GM21786 (cell line): Measurements from ENCODE around the gene AP5M1.
A peak's percentile ranks its signal among the peaks of the same experiment; 100 is the strongest.
"Not testable (repeated sequence)": the region's sequence is repeated elsewhere in the genome, so short reads cannot be mapped to it uniquely, and the experiment has no call there.

Source experiments
- ATAC-seq: cut with Tn5 transposase; IDR thresholded peaks from one replicate; pipeline ENCODE4 v1.9.1; 2021; ENCODE audit not compliant: unreplicated experiment

AP5M1 gene

GRCh38 chr14:57290751-57291150 lies 22.0 kb downstream of the AP5M1 start:
- ATAC-seq: no peak

- no peak for ATAC-seq
Observed at GRCh38 chr14:57291692-57292647, 23.2 kb downstream of the AP5M1 start.

DNA sequence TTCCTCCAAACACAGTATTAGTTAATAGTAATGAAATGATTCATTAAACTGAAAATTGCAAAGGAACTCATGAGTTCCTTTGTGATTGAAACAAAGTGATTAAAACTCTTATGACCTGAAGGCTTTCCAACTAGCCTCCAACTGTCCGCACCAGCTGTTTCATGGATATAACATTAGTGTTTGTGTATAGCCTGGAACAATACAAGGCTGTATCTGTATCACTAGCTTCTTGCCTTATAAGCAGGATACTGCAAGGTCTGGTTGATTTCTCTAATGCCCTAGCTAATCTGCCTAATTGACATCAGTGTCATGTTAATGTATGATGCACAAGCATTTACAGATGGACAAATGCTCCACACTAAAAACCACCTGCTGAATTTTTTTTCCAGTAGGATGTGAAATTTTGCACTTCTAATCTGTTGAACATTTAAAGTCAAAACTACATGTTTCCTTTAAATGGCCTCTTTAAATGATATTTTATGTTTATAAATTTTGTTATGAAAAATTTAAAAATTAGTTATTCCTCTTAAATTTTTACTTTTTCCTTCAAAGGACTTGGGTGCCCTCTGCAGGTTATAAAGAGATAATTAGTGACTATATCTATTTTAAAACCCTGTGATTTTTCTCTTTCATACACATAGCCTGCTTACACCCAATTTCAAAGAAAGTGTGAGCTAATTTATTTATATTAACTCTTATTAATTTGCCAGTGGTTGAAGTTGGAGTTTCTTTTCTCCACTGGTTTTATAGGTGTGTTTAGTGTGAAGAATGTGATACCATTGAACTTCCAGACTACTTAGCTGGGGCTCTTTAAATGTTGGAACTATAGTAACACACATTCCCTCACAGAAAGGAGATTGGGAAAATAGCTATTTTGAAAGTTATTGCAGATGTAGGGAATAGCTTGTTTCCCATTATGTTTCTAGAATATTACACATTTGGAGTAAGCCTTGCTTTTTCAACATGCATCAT lies 25.4 kb downstream of the AP5M1 start:
- ATAC-seq: no peak

DNA sequence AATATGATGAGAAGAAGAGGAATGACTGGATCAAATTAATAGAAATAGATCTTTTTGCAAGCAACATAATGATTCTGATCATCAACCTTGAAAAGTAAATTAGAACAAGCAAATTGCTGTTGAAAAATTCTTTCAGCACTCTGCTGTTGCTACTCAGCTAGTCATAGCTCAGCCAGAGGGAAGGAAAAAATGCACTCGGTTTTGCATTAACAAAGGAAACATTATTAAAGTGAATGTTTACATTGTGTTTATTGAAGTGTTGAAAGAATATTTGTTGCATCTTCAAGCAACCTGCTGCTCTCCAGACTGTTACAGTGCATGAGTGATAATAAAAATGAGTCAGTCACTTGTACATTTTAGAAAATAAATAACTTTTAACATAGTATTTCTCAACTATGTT lies 26.5 kb downstream of the AP5M1 start:
- ATAC-seq: no peak

DNA sequence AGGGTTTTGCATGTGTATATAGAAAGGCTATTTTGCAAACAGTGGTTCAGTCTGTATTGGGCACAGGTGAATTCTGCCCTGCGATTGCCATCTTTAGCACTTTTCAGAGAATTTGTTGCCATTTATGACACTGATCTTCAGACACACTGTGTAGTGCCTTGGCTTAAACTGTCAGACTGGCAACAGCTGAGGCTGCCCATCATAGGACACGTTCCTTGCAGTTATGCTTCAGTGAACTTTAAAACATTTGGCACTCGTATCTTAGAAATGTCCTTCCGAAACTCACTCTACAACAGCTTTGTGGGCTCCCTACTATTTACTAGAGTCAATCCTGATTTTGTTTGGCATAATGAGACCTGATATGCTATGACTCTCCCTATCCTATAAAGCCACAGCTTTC lies 29.1 kb downstream of the AP5M1 start:
- no peak for ATAC-seq

DNA sequence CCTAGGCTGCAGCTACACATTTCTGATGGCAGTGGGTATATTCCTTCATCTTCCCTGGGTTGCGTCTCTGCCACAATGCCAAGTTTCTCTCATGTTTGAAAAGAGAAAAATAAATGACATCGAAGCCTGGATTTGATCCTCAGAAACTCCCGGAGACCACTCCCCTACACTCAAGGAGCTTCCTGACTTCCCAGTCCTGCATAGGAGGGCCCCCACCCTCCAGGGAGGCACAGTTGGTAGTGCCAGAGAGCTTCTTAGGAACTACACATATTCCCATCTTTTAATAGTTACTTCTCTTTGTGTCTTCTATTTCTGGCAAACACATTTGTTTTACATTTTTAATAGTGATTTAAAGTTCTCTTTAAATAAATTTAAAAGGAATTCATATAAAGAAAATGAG lies 30.7 kb downstream of the AP5M1 start:
- no peak for ATAC-seq

DNA sequence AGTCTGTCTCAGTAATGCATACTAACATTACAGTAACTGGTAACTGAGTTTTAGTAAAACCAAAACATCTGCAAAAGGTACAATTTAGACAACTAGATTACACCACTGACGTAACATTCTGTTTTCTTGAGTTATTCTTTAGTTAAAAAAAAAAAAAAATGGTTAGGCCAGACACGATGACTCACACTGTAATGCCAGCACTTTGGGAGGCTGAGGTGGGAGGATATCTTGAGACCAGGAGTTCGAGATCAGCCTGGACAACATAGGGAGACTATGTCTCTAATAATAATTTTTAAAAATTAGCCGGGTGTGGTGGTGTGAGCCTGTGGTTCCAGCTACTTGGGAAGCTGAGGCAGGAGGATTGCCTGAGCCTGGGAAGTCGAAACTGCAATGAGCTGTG lies 34.1 kb downstream of the AP5M1 start:
- no peak for ATAC-seq

DNA sequence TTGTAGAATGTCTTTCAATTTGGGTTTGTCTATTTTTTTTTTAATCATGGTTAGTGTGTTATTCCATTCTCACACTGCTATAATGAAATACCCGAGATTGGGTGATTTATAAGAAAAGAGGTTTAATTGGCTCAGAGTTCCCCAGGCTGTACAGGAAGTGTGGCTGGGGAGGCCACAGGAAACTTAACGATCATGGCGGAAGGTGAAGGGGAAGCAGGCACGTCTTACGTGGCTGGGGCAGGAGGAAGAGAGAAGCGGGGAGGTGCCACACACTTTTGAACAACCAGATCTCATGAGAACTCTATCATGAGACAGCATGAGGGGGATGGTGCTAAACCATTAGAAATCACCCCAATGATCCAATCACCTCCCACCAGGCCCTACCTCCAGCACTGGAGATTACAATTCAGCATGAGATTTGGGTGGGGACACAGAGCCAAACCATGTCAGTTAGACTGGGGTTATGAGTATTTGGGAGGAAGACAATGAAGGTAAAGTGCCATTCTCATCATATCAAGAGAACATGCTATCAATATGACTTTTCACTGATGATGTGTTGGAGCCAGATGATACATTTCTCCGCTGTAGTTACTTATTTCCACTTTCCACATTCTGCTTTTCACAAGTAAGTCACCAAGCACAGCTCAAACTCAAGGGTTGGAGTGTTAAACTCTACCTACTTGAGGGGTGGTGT lies 45.8 kb downstream of the AP5M1 start:
- ATAC-seq: no peak

DNA sequence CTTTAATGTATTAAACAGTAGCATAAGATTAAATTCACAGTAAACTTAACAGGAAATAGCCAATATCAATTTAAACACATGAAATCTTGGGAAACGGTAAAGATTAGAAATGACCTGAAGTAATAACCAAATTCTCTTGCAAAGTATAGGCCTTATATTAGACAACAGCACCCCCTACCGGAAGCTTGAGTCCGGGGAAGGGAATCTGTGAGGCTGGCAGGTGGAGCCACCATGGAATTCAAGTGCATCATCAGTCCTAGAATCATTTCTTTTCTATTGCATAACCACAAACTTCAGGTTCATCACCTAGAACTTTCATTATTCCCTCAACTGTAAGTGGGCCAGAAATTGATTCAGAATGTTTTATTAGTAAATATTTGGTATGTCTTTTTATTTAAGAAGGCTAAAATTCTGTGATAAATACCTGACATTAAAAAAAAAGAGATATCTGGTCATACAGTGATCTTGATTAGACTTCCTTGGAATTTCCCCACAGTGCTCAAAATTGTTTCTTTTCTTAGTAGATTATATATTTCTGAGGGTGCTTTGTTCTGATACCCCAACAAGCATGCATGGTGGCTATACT lies 48.6 kb downstream of the AP5M1 start:
- ATAC-seq: peak; percentile 70

DNA sequence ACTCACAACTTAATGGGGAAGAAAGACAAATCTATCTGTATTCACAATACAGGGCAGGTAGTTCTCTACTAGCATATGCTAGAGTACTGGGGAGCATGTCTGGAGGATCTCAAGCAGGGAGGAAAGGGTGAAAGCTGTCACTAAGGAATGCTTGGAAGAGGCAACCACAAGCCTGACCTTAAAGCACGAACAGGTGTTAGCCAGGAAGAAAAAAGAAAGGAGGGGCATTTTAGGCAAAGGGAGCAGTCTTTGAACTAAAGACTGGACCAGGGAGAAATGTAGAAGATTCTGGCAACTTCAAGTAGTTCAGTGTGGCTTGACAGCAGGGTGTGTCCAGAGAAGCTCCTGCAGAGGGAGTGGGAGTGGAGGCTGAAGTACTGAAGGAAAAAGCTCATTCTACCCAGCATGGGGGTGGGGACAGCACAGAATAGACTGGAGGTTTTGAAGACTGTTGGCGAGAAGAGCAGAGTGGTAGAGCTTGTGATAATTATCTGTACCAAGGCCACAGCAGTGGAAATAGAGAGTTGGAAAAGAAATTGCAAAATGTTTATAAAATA lies 50.9 kb downstream of the AP5M1 start:
- no peak for ATAC-seq

- ATAC-seq: no peak
Observed at GRCh38 chr14:57323721-57324120, 55.0 kb downstream of the AP5M1 start.

- ATAC-seq: peak; percentile 98
Observed at GRCh38 chr14:57326253-57326652, 57.5 kb downstream of the AP5M1 start.

GRCh38 chr14:57329833-57330232 lies 61.1 kb downstream of the AP5M1 start:
- ATAC-seq: no peak

DNA sequence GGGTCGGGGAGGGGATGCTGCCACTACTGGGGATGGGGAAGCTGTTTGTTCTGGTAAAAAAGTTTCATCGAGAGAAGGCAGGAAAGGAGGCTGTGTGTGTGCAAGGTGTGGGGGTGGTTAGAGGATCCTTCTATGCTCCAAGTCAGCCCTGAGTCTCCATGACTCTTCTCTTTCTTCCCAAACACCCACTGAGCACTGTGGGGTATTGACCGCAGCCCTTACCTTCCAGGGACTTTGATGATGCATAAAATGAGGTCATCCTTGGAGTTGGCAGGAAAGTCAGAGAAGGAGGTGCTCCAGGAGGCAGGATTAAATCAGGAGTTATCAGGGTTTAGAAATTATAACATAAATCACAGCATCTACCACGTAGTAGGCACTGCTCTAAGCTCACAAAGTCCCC lies 63.7 kb downstream of the AP5M1 start:
- ATAC-seq: not testable (repeated sequence)

- not testable (repeated sequence) for ATAC-seq
Observed at GRCh38 chr14:57333726-57334125, 65.0 kb downstream of the AP5M1 start.

- not testable (repeated sequence) for ATAC-seq
Observed at GRCh38 chr14:57343545-57344297, 75.0 kb downstream of the AP5M1 start.

DNA sequence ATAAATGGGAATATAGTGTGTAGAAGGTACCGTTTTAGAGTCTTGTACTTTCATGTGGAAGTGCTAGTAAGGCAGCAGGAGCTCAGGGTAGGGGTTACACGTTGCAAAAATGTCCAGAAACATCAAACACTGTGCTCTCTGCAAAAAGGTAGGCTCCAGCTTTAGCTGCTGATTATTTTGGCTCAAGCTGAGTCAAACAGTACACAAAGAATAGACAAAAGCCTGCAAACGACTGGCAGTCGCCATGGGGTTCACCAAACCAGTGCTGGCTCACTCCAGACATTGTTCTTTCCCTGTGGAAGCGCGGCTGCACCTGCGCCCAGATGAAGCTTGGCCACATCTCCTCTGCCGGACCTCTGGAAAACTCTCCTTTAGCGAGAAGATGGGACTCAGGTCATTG lies 76.3 kb downstream of the AP5M1 start:
- no peak for ATAC-seq

DNA sequence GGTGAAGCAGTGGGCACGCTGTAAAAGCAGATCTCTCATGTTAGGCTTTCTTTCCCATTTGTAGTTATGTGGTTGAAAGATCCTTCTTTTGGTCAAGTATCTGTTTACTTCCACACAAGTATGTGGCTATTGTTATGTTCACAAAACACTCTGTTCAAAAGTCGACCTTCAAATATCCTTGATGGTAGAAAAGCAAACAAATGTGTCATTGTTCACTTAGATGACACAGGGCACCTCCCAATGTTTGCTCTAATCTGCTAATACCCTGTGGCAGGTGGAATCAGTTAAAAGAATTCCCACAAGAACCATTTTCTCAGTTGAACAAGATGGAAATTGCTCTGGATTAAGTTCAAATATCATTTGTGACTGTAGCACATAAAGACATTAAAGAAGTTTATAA lies 78.0 kb downstream of the AP5M1 start:
- no peak for ATAC-seq
